Nephron (organoid): ENCODE measurements around the gene DBF4B.
A peak's percentile ranks its signal among the peaks of the same experiment; 100 is the strongest.

Experiments
- H3K27ac Mint-ChIP-seq, 3 experiments: 2 replicates each; pipeline ENCODE4 v1.8.0; 2020; ENCODE audit warnings: mixed read lengths in 3 of 3, mild to moderate bottlenecking in 2 of 3, moderate library complexity in 1 of 3
- H3K27me3 Mint-ChIP-seq: 2 replicates; pipeline ENCODE4 v1.8.0; 2021; ENCODE audit warnings: low read depth, mild to moderate bottlenecking, moderate library complexity, mixed read lengths
- H3K36me3 Mint-ChIP-seq: 2 replicates; pipeline ENCODE4 v1.8.0; 2020; ENCODE audit warnings: low read depth, mixed read lengths
- H3K4me1 Mint-ChIP-seq: 2 replicates; pipeline ENCODE4 v1.8.0; 2020; ENCODE audit warnings: mixed read lengths
- H3K4me3 Mint-ChIP-seq, 3 experiments: 2 replicates each; pipeline ENCODE4 v1.8.0; 2020; ENCODE audit warnings: mild to moderate bottlenecking in 3 of 3, mixed read lengths in 3 of 3, moderate library complexity in 2 of 3
- H3K9me3 Mint-ChIP-seq: 2 replicates; pipeline ENCODE4 v1.8.0; 2020; ENCODE audit warnings: mixed read lengths
- TF ChIP-seq, protein P1 (sequence below), 3 experiments: fragments of 200-600 bp; sonication (generic); IDR thresholded peaks; one replicate each; pipeline ENCODE4 v1.5.0; 2021; ENCODE audit warnings: antibody characterized with exemption in 3 of 3; ENCODE audit not compliant: unreplicated experiment in 3 of 3

DBF4B gene

DNA sequence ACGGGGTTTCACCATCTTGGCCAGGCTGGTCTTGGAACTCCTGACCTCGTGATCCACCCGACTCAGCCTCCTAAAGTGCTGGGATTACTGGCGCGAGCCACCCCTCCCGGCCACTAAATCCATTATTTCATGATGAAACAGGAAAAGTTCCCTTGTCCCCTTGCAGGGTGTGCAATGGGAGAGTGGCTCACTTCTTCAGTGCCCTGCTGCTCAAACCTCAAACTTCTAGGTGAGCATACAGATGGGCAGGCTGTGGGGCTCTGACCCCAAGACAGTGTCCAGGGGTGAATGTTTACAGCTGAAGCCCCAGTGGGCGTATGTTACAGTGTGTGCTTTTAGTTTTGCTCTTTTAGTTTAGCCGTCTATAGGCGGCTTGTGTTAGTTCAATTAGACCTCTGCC lies 87.0 kb downstream of the DBF4B start:
- Mint-ChIP-seq H3K9me3 (no peaks in the 10 kb centered on the region), H3K4me3 (no peak overlapping the region), H3K36me3 (peaks cover 17% of the 10 kb centered on the region), H3K27ac (peak overlapping the region; percentile 28 to 73 (median 72)), H3K27me3 (no peaks in the 10 kb centered on the region), H3K4me1 (peaks cover 30% of the 10 kb centered on the region)
- TF ChIP-seq, protein P1, sequence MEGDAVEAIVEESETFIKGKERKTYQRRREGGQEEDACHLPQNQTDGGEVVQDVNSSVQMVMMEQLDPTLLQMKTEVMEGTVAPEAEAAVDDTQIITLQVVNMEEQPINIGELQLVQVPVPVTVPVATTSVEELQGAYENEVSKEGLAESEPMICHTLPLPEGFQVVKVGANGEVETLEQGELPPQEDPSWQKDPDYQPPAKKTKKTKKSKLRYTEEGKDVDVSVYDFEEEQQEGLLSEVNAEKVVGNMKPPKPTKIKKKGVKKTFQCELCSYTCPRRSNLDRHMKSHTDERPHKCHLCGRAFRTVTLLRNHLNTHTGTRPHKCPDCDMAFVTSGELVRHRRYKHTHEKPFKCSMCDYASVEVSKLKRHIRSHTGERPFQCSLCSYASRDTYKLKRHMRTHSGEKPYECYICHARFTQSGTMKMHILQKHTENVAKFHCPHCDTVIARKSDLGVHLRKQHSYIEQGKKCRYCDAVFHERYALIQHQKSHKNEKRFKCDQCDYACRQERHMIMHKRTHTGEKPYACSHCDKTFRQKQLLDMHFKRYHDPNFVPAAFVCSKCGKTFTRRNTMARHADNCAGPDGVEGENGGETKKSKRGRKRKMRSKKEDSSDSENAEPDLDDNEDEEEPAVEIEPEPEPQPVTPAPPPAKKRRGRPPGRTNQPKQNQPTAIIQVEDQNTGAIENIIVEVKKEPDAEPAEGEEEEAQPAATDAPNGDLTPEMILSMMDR (IDR thresholded peaks at IDR 0.05; ENCODE audit: unreplicated experiment in 3 of 3) = no peak

DNA sequence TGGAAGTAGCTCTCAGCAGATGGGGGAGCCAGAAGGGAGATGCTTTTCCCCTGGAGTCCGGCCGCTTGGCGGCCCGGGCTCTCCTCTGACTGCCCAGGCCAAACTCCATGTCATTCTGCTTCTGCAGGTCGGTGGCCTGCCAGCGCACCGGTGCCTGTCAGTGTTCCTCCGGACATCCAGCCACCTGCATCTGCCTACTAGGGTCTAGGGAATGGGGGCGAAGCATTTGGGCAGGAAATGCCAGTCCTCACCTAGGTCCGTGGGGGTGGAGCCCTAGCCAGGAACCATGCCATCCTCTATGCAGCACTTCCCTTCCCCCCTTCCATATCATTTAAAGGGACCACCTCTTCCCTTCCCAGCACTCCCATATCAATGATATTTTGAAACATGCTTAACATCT lies 87.5 kb downstream of the DBF4B start:
- Mint-ChIP-seq H3K4me1 (peaks cover 30% of the 10 kb centered on the region), H3K27me3 (no peaks in the 10 kb centered on the region)

DNA sequence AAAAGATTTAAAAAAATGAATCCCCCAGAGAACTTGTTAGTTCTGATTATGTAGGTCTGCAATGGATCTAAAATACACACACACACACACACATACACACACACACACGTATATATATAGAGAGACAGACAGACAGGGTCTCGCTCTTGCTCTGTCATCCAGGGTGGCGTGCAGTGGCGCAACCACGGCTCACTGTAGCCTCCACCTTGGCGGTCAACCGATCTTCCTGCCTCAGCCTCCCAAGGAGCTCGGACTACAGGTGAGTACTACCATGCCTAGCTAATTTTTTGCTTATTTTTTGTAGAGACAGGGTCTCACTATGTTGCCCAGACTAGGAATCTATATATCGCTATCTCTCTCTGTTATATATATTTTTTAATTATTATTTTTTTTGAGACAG lies 88.3 kb downstream of the DBF4B start:
- no peak overlapping the region for H3K4me3 Mint-ChIP-seq
- no peaks in the 10 kb centered on the region for H3K27me3 Mint-ChIP-seq
- peaks cover 30% of the 10 kb centered on the region for H3K4me1 Mint-ChIP-seq
- TF ChIP-seq, protein P1 (IDR thresholded peaks at IDR 0.05; ENCODE audit: unreplicated experiment in 3 of 3) = no peak
- peaks cover 24% of the 10 kb centered on the region for H3K36me3 Mint-ChIP-seq
- no peak overlapping the region for H3K27ac Mint-ChIP-seq
- H3K9me3 Mint-ChIP-seq = no peaks in the 10 kb centered on the region

More for the DNA sequence above, 87.5 kb downstream of the DBF4B start:
- H3K27ac Mint-ChIP-seq = peak overlapping the region in 2 of 3 experiments; percentile 8 to 15
- no peaks in the 10 kb centered on the region for H3K9me3 Mint-ChIP-seq
- H3K36me3 Mint-ChIP-seq = peaks cover 17% of the 10 kb centered on the region
- TF ChIP-seq, protein P1 (IDR thresholded peaks at IDR 0.05; ENCODE audit: unreplicated experiment in 3 of 3) = no peak
- no peak overlapping the region for H3K4me3 Mint-ChIP-seq

- Mint-ChIP-seq H3K9me3 (no peaks in the 10 kb centered on the region), H3K27me3 (no peaks in the 10 kb centered on the region), H3K4me1 (peaks cover 30% of the 10 kb centered on the region), H3K36me3 (peaks cover 35% of the 10 kb centered on the region), H3K4me3 (no peak overlapping the region), H3K27ac (peak overlapping the region in 1 of 3 experiments; percentile 55)
- TF ChIP-seq, protein P1 (IDR thresholded peaks at IDR 0.05; ENCODE audit: unreplicated experiment in 3 of 3) = no peak
Observed at GRCh38 chr17:44797802-44798201, 89.3 kb downstream of the DBF4B start.

GRCh38 chr17:44798356-44798755 lies 89.9 kb downstream of the DBF4B start:
- H3K9me3 Mint-ChIP-seq = no peaks in the 10 kb centered on the region
- TF ChIP-seq, protein P1 (IDR thresholded peaks at IDR 0.05; ENCODE audit: unreplicated experiment in 3 of 3) = no peak
- H3K4me1 Mint-ChIP-seq = peaks cover 30% of the 10 kb centered on the region
- H3K36me3 Mint-ChIP-seq = peaks cover 39% of the 10 kb centered on the region
- no peaks in the 10 kb centered on the region for H3K27me3 Mint-ChIP-seq
- H3K27ac Mint-ChIP-seq = no peak overlapping the region
- no peak overlapping the region for H3K4me3 Mint-ChIP-seq
